Cardiac muscle cell (in vitro differentiated cells and primary cell): ENCODE data around the gene AATK. TPM values are rescaled to one million over a fixed set of nuclear protein-coding genes. Genes with fewer than 3 reads are reported as not detected.

Source experiments
- DNase-seq, 2 donors: peaks; one replicate each; pipeline versions ENCODE4 v3.0.0 to v3.0.0-alpha.2; 2010 to 2017; ENCODE audit warnings: low read depth in 1 of 2, low spot score in 1 of 2
- H3K27ac ChIP-seq: fragments of 200-600 bp; sonication (generic); 2 replicates; pipeline ENCODE4 v1.5.1; 2016
- H3K27me3 ChIP-seq: fragments of 200-600 bp; sonication (generic); 2 replicates; pipeline ENCODE4 v1.6.0; 2016; ENCODE audit warnings: control low read depth
- H3K36me3 ChIP-seq: fragments of 200-600 bp; sonication (generic); 2 replicates; pipeline ENCODE4 v1.5.1; 2016; ENCODE audit warnings: control low read depth
- H3K4me1 ChIP-seq: fragments of 200-600 bp; sonication (generic); 2 replicates; pipeline ENCODE4 v1.8.1; 2017; ENCODE audit warnings: low read depth, mild to moderate bottlenecking, mixed run types
- H3K4me3 ChIP-seq: fragments of 200-600 bp; sonication (generic); 2 replicates; pipeline ENCODE4 v1.5.1; 2016; ENCODE audit warnings: mild to moderate bottlenecking
- H3K9me3 ChIP-seq: fragments of 200-600 bp; sonication (generic); 2 replicates; pipeline ENCODE4 v1.5.1; 2017; ENCODE audit warnings: low read depth, mild to moderate bottlenecking, control low read depth
- polyA plus RNA-seq: library from polyadenylated mRNA; unstranded; fragments of >200 nt; fragmentation: Nextera tagmentation; extraction: Ambion mirVana; gene quantifications from 2 replicates; pipeline ENCODE4 v1.2.1, GENCODE V29; 2016
- total RNA-seq: library from RNA; depleted of rRNA; stranded (reverse); fragments of >200 nt; gene quantifications from 2 replicates; pipeline ENCODE4 v1.2.3, GENCODE V29; 2016
- TF ChIP-seq, protein P1 (sequence below): IDR thresholded peaks from 2 replicates; pipeline ENCODE4 v1.5.1; 2012; ENCODE audit warnings: low read depth, mild to moderate bottlenecking, low read length

Gene AATK
- total and polyA plus RNA-seq, 2 experiments from 2014 or later: 8.0 to 21.9 TPM

- DNase-seq: no peak
- Histone ChIP-seq H3K4me1 (peaks cover 33% of the 10 kb centered on the region), H3K36me3 (no peaks in the 10 kb centered on the region), H3K27me3 (no peaks in the 10 kb centered on the region), H3K27ac (no peak overlapping the region), H3K4me3 (no peak overlapping the region), H3K9me3 (no peaks in the 10 kb centered on the region)
- TF ChIP-seq, protein P1, sequence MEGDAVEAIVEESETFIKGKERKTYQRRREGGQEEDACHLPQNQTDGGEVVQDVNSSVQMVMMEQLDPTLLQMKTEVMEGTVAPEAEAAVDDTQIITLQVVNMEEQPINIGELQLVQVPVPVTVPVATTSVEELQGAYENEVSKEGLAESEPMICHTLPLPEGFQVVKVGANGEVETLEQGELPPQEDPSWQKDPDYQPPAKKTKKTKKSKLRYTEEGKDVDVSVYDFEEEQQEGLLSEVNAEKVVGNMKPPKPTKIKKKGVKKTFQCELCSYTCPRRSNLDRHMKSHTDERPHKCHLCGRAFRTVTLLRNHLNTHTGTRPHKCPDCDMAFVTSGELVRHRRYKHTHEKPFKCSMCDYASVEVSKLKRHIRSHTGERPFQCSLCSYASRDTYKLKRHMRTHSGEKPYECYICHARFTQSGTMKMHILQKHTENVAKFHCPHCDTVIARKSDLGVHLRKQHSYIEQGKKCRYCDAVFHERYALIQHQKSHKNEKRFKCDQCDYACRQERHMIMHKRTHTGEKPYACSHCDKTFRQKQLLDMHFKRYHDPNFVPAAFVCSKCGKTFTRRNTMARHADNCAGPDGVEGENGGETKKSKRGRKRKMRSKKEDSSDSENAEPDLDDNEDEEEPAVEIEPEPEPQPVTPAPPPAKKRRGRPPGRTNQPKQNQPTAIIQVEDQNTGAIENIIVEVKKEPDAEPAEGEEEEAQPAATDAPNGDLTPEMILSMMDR: no peak
Measured at GRCh38 chr17:81092518-81093095, 73.4 kb downstream of the AATK start.

DNA sequence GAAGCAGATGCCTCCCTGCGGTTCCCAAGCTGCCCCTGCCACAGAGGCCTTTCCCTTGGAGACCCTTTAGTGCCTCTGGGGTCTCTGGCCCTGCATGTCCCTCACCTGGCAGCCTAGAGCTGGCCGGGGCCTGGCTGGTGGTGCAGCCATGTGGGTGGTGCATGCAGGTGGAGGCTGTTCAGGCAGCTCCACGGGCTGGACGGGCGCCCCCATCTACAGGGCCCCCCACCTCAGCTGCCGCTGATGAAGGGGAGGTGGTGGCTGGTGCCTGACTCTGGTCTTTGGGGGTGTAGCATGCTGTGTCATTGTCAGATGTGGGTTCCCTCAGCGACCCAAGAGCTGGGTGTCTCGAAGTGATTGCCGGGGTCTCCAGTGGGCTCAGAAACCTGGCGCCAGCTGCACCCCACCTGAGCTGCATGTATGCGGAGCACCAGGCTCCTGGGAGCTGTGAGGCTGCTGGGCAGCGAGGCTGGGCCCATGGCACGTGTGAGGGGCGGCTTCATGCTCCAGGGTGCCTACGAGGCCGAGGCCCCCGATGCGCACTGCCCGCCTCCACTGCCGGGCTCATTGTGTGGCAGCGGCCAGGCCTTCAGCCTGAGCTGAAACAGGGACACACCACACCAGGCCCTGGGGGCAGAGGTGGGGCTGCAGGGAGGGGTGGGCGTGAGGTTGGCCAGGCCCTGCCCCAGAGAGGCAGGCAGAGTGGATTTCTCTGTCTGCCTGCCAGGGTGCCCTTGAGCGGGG, 74.1 kb downstream of the AATK start:
- DNase-seq: no peak
- TF ChIP-seq, protein P1: no peak
- Histone ChIP-seq H3K27ac (no peak overlapping the region), H3K4me3 (no peak overlapping the region), H3K36me3 (no peaks in the 10 kb centered on the region), H3K9me3 (no peaks in the 10 kb centered on the region), H3K27me3 (no peaks in the 10 kb centered on the region), H3K4me1 (peaks cover 27% of the 10 kb centered on the region)

DNA sequence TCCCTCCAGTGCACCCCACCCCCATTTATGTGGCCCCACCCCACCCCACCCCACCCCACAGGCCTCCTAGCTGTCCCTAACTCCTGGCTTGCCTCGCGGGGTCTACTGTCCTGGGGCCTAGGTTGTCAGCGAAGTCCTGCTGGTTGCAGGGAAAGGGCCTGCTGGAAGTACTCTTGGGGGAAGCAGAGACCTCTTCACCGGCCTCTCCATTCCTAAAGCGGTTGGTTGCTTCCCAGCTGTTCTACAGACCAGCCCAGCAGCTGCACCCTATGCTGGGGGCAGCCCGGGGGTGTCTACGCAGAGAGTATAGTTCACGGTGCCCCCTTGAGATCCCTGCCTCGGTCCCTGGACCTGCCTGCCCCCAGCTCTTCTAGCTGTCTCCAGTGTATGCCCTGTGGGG, 74.9 kb downstream of the AATK start:
- Histone ChIP-seq H3K27ac (no peak overlapping the region), H3K9me3 (no peaks in the 10 kb centered on the region), H3K4me3 (no peak overlapping the region), H3K36me3 (no peaks in the 10 kb centered on the region), H3K4me1 (peaks cover 19% of the 10 kb centered on the region), H3K27me3 (no peaks in the 10 kb centered on the region)
- TF ChIP-seq, protein P1: no peak
- DNase-seq: no peak

DNA sequence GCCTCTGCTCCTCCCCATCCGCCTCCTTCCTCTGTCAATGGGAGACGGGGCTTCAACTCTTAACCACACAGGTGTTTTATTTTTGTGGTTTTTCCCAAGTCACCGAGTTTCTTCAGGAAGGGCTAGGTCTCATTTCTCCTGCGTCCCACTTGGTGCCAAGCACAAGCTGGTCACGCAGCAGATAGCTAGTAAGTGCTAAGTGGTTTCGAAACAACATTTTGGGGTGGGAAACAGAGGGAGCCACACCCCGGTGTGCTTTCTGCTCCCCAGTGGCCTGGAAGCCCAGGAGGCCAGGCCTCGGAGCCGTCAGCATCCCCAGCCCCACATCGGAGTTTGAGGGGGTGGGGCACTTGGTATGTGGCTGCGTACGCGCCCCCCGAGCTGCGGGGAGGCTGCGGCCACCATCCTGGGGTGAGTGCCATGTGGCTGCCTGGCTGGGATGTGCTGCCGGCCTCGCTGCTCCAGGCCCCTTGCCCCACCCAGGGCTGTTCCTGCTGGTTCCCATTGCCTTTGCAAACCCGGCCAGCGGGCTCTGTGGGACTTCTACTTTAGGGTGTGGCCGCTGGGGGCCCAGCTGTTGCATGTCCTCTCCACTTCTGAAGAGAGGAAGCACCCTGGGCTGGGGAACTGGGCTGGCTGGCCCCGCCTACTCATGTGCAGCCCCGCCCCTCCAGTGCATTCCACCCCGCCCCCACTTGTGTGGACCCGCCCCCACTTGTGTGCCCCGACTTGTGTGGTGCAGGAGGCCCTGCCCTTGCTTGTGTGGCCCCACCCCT, 75.5 kb downstream of the AATK start:
- H3K9me3 ChIP-seq: no peaks in the 10 kb centered on the region
- TF ChIP-seq, protein P1: no peak
- no peaks in the 10 kb centered on the region for H3K27me3 ChIP-seq
- DNase-seq: peak in 1 of 2 donors; percentile 35
- H3K4me1 ChIP-seq: peaks cover 13% of the 10 kb centered on the region
- no peak overlapping the region for H3K4me3 ChIP-seq
- no peak overlapping the region for H3K27ac ChIP-seq
- H3K36me3 ChIP-seq: no peaks in the 10 kb centered on the region

DNA sequence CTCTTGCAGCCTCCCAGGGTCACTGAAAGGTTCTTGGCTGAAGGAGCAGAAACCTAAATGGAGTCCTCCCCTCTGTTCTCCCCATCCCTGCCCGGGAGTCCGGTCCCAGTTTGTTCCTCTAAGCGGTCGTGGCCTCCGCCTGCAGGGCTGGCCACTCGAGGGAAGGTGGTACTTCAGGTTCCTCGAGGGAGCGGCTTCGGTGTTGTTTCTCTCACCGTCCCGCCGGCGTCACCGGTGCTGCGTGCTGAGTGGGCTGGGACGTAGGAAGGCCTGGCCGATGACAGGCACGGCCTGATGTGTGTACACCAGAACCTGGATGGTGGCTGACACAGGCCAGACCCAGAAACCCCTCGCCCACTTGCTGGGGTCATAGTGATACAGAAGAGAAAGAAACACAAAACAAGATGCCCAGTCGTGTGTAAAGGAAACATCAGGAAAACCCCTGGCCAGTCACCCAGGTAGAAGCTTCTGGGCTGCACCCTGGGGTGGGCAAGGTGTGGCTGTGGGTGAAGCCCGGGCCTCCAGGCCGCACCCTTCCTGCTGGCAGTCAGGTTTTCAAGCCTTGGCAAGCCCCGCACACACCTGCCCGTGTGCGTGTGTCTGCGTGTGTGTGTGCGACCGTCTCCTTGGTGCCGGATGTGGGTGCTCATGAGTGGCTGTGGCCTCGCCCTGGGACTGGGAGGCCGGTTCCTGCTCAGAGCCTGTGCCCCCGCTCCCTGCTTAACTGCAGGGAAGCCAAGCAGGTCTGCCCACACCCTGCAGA, 79.1 kb downstream of the AATK start:
- H3K4me1 ChIP-seq: no peaks in the 10 kb centered on the region
- H3K27me3 ChIP-seq: no peaks in the 10 kb centered on the region
- TF ChIP-seq, protein P1: no peak
- H3K4me3 ChIP-seq: no peak overlapping the region
- no peaks in the 10 kb centered on the region for H3K9me3 ChIP-seq
- DNase-seq: no peak
- no peak overlapping the region for H3K27ac ChIP-seq
- no peaks in the 10 kb centered on the region for H3K36me3 ChIP-seq
